PC-3 (cell line): ENCODE results near the gene FAM163B.

Experiments
- EZH2phosphoT487 ChIP-seq: fragments of 300-600 bp; sonication (generic); IDR thresholded peaks from 2 replicates; pipeline ENCODE4 v1.6.1; 2018; ENCODE audit warnings: mild to moderate bottlenecking, antibody characterized with exemption, low read length, borderline replicate concordance
- TF ChIP-seq, protein P1 (sequence below): fragments of 300-600 bp; sonication (generic); conservative IDR thresholded peaks from 2 replicates; pipeline ENCODE4 v1.5.1; 2017; ENCODE audit warnings: antibody characterized with exemption, low read depth, mild to moderate bottlenecking, low read length

DNA sequence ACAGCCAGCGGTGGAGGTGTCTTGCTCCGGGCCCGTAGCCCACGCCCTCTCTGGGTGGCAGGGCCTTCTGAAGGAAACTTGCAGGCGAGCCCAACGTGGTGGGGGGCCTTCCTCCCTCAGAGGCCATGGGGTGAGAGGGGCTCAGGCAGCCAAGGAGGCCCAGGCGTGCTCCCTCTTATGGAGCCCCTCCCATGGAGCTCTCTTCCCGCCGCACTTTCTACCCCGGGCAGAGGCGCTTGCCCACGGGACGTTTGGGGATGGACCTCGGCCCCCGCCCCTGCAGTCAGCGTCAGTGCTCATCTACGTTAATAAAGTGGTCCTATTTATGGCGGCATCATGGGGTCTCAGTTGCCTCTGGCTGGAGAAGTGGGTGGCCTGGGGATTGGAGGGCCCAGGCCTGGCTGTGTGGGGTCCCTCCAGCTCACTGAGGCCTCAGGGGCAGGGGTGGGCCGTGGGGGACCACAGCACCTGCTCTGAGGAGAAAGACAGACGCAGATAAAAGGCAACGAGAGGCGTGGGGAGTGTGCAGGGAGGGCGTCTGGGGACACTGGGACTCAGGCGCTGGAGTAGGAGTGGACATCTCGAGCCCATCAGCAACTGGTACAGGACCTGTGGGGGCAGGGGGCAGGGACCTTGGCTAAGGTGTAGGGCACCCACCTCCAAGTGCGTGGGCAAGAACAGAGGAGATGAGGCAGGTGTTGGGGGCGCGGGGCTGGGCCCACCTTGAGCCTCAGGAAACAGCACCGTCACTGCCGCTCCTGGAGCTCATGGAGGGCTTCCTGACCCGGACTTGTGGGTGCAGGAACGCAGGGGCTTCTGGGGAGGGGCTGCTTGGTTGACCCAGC, 33.8 kb downstream of the FAM163B start:
- TF ChIP-seq, protein P1, sequence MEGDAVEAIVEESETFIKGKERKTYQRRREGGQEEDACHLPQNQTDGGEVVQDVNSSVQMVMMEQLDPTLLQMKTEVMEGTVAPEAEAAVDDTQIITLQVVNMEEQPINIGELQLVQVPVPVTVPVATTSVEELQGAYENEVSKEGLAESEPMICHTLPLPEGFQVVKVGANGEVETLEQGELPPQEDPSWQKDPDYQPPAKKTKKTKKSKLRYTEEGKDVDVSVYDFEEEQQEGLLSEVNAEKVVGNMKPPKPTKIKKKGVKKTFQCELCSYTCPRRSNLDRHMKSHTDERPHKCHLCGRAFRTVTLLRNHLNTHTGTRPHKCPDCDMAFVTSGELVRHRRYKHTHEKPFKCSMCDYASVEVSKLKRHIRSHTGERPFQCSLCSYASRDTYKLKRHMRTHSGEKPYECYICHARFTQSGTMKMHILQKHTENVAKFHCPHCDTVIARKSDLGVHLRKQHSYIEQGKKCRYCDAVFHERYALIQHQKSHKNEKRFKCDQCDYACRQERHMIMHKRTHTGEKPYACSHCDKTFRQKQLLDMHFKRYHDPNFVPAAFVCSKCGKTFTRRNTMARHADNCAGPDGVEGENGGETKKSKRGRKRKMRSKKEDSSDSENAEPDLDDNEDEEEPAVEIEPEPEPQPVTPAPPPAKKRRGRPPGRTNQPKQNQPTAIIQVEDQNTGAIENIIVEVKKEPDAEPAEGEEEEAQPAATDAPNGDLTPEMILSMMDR: no peak
- TF ChIP-seq EZH2phosphoT487: no peak
